GM21423 (cell line): ENCODE results near the gene ZNF544.
"Not testable (repeated sequence)": the region's sequence is repeated elsewhere in the genome, so short reads cannot be mapped to it uniquely, and the experiment has no call there.

Experiments used
- ATAC-seq: cut with Tn5 transposase; IDR thresholded peaks from one replicate; pipeline ENCODE4 v1.9.1; 2021; ENCODE audit warnings: mild to moderate bottlenecking, moderate library complexity; ENCODE audit not compliant: unreplicated experiment

Gene ZNF544

GRCh38 chr19:58252102-58252685, 23.5 kb downstream of the ZNF544 start:
- no peak for ATAC-seq

DNA sequence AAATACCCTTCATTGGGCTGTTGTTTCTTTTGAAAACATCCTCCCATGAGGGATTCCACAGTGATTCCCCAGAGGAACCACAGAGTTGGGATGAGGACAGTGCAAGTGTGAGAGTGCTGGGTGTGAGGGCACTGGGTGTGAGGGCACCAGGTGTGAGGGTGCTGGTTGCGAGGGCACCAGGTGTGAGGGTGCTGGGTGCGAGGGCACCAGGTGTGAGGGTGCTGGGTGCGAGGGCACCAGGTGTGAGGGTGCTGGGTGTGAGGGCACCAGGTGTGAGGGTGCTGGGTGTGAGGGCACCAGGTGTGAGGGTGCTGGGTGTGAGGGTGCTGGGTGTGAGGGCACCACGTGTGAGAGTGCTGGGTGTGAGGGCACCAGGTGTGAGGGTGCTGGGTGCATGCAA, 29.5 kb downstream of the ZNF544 start:
- not testable (repeated sequence) for ATAC-seq

- no peak for ATAC-seq
These were observed 32.9 kb downstream of the ZNF544 start for GRCh38 chr19:58261600-58261967.

GRCh38 chr19:58261968-58262921, 33.5 kb downstream of the ZNF544 start:
- no peak for ATAC-seq

DNA sequence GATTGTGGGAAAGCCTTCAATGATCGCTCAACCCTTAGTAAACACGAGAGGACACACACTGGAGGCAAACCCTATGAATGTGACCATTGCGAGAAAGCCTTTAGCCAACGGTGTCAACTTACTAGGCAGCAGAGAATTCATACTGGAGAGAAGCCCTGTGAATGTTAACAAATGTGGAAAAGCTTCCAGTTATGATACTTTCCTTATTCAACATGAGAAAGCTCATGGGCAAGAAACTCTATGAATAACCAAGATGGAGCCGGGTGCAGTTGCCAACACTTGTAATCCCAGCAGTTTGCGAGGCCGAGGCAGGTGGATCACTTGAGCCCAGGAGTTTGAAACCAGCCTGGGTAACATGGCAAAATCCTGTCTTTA, 34.2 kb downstream of the ZNF544 start:
- no peak for ATAC-seq

- ATAC-seq, result no peak
These were observed 36.4 kb downstream of the ZNF544 start for GRCh38 chr19:58265100-58265499.

DNA sequence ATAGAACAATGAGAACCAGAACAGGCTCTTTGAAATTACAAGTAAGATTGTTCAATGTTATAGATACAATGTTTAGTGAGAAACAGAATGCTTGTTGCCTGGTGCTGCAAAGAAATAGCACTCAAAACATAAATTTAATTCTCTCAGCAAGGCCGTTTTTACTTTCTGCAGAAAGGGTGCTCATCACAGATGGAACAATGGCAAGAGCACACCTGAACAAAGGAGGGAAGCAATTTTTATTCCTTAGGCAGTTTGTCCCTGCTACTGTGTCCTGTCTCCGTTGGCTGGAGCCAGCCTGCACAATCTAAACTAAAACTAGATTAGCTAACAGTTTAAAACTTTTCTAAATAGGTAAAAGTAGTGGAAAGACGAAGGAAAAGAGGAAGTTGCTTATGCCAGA, 39.6 kb downstream of the ZNF544 start:
- no peak for ATAC-seq

GRCh38 chr19:58274771-58275201, 46.1 kb downstream of the ZNF544 start:
- no peak for ATAC-seq

DNA sequence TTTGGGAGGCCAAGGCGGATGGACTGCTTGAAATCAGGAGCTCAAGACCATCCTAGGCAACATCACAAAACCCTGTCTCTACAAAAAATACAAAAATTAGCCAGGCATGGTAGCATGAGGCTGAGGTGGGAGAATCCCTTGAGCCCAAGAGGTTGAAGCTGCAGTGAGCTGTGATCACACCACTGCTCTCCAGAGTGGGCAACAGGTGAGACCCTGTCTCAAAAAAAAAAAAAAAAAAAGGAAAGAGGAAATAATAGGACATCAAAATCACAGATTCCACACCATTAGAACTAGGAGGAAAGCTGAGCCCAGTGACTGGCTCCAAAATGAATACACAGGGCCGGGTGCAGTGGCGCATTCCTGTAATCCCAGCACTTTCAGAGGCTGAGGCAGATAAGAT, 46.9 kb downstream of the ZNF544 start:
- ATAC-seq, result no peak

GRCh38 chr19:58277197-58277596, 48.5 kb downstream of the ZNF544 start:
- no peak for ATAC-seq

DNA sequence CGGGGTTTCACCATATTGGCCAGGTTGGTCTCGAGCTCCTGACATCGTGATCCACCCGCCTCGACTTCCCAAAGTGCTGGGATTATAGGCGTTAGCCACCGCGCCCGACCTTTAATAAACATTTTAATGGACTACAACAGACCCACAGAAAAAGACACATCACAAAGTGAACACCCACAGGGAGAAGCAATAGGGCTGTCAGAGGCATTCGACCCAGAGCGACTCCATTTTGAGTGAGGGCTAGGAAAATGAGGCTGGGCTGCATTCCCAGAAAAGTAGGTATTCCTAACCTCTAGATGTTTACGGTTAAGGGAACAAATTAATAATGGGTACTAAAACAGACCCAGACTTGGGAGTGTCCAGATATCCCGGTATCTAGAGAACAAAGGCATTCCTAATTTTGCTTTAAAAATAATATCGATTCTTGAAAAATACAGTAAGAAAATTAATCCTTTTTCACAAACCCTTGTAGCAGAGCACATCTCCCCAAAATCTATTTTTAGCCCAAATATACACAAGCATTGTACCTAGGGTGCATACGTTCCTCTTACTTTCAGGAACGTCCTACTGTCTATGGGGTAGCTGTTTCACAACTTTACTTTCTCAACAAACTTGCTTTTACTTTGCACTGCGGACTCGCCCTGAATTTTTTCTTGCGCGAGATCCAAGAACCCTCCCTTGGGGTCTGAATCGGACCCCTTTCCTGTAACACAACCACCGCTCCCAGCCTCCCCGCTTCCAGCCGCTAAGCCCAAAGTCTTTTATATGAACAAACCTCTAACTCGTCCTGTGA, 49.2 kb downstream of the ZNF544 start:
- peak; percentile 0 for ATAC-seq

GRCh38 chr19:58278541-58279041, 49.9 kb downstream of the ZNF544 start, which contains the start of gene ZNF8:
ZNF8 (plus strand) TSS chr19:58278955; CDS start chr19:58279082, 127 bp downstream.
- ATAC-seq, result peak; percentile 95

GRCh38 chr19:58279042-58279924, 50.6 kb downstream of the ZNF544 start:
- peak; percentile 14 for ATAC-seq

- no peak for ATAC-seq
These were observed 51.2 kb downstream of the ZNF544 start for GRCh38 chr19:58279925-58280316.

- ATAC-seq, result no peak
These were observed 55.5 kb downstream of the ZNF544 start for GRCh38 chr19:58284199-58284598.

DNA sequence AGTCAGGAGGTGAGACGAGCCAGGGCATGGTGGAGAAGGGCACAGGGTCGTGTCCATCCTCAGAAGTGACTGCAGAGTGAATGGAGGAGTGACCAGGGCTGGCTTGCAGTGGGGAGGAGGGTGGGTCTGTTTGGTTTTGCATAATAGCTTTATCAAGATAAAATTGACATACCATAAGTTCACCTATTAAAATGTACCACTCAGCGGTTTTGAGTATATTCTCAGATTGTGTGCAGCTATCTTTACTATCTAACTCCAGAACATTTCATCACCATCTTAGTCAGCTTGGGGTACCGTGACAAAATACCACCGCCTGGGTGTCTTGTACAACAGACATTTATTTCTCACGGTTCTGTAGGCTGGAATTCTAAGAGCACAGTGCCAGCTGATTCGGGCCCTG, 63.2 kb downstream of the ZNF544 start:
- no peak for ATAC-seq

DNA sequence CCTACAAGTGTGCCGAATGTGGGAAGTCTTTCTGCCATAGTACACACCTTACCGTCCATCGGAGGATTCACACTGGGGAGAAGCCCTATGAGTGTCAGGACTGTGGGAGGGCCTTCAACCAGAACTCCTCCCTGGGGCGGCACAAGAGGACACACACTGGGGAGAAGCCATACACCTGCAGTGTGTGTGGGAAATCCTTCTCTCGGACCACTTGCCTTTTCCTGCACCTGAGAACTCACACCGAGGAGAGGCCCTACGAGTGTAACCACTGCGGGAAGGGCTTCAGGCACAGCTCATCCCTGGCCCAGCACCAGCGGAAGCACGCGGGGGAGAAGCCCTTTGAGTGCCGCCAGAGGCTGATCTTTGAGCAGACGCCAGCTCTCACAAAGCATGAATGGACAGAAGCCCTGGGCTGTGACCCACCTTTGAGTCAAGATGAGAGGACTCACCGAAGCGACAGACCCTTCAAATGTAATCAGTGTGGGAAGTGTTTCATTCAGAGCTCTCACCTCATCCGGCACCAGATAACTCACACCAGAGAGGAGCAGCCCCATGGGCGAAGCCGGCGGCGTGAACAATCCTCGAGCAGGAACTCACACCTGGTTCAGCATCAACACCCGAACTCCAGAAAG, 66.1 kb downstream of the ZNF544 start:
- no peak for ATAC-seq

DNA sequence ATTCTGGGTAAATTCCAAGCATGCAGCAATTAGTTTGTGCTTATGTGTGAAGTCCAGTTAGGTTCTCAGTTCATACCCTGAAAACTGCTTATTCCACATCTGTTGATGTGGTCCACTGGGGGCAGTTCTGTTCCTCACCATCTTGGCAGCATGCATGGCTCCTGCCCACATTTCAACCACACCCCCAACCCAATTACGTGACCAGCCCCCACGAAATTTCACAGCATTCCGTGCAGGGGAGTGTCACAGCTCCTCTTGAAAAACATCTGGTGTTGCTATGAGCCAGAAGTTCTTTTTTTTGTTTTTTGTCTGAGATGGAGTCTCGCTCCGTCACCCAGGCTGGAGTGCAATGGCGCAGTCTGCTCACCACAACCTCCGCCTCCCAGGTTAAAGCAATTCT, 67.4 kb downstream of the ZNF544 start:
- ATAC-seq, result no peak

GRCh38 chr19:58300620-58301019, 71.9 kb downstream of the ZNF544 start:
- no peak for ATAC-seq

DNA sequence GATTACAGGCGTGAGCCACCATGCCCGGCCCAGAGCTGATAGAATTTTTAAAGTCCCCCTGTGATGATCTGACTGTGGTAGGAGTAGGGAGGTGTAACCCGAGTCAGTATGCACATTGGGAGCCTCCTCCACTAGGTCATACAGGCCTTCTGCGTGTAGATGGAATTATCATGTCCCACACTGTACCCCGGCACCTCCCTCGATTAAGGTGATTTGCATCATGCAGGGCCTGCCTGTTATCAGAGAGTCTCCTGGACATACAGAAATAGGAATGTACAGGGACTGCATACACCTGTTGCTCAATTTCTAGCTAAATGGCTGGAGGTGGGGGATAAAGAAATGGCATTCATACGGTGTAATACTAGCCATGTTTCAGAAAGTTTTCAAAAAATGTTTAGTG, 75.5 kb downstream of the ZNF544 start:
- no peak for ATAC-seq
